IMR-90 (cell line): Measurements from ENCODE around the gene KRTAP12-1. TPM values are rescaled to one million over a fixed set of nuclear protein-coding genes. Genes with fewer than 3 reads are reported as not detected.
A peak's percentile ranks its signal among the peaks of the same experiment; 100 is the strongest.

Experiments used
- ATAC-seq: fragments of 200-7000 bp; cut with Tn5 transposase; 2 replicates; pipeline ENCODE4 v1.9.1; 2020; ENCODE audit warnings: low read depth, mild to moderate bottlenecking, moderate library complexity
- BruUV-seq: library from RNA; stranded (reverse); fragments of 400-500 nt; replicated peaks from 2 replicates; lab custom pipeline; 2021; lab: Mats Ljungman, UMichigan
- CTCF ChIA-PET: fragments of 300-600 bp; formaldehyde crosslinking; extraction: SDS; loops from one replicate; lab custom pipeline; 2021; ENCODE audit warnings: antibody characterized with exemption; lab: Yijun Ruan, JAX
- POLR2A ChIA-PET: fragments of 300-600 bp; sonication (Branson Sonifier 250); formaldehyde crosslinking; loops from one replicate; lab custom pipeline; 2022; ENCODE audit warnings: antibody characterized with exemption; ENCODE audit not compliant: unreplicated experiment; lab: Charles Lee
- DNase-seq: peaks from one replicate; pipeline ENCODE4 v3.0.0; 2013
- H2AFZ ChIP-seq: replicated peaks from 2 replicates; pipeline ENCODE3; 2013; ENCODE audit warnings: low read length, mild to moderate bottlenecking; ENCODE audit not compliant: poor library complexity
- H2AK5ac ChIP-seq: 2 replicates; pipeline ENCODE4 v1.6.1; 2013; ENCODE audit warnings: low read depth, low read length, inconsistent platforms
- H2AK9ac ChIP-seq: replicated peaks from 2 replicates; pipeline ENCODE3; 2013; ENCODE audit warnings: mild to moderate bottlenecking, low read depth, low read length, moderate library complexity; ENCODE audit not compliant: poor library complexity
- H2BK120ac ChIP-seq: 2 replicates; pipeline ENCODE4 v1.6.1; 2013; ENCODE audit warnings: low read depth, low read length, inconsistent platforms
- H2BK15ac ChIP-seq: 3 replicates; pipeline ENCODE4 v1.6.1; 2013; ENCODE audit warnings: low read depth, low read length, inconsistent platforms
- H2BK20ac ChIP-seq: 2 replicates; pipeline ENCODE4 v1.6.1; 2013; ENCODE audit warnings: low read depth, mild to moderate bottlenecking, inconsistent platforms, low read length, moderate library complexity
- H2BK5ac ChIP-seq: 2 replicates; pipeline ENCODE4 v1.6.1; 2013; ENCODE audit warnings: mild to moderate bottlenecking, low read depth, low read length, inconsistent platforms; ENCODE audit not compliant: poor library complexity, severe bottlenecking
- H3K14ac ChIP-seq: replicated peaks from 2 replicates; pipeline ENCODE4 v1.6.1; 2013; ENCODE audit warnings: low read depth, low read length, inconsistent platforms
- H3K18ac ChIP-seq: 2 replicates; pipeline ENCODE4 v1.6.1; 2013; ENCODE audit warnings: low read depth, low read length, control low read depth
- H3K23ac ChIP-seq: 2 replicates; pipeline ENCODE4 v1.6.1; 2013; ENCODE audit warnings: low read depth, low read length, inconsistent platforms
- H3K27ac ChIP-seq: 2 replicates; pipeline ENCODE4 v1.5.1; 2013; ENCODE audit warnings: mild to moderate bottlenecking, control low read depth, low read length; ENCODE audit not compliant: insufficient read depth
- H3K27me3 ChIP-seq: 2 replicates; pipeline ENCODE4 v1.6.1; 2013; ENCODE audit warnings: low read length; ENCODE audit not compliant: control insufficient read depth, insufficient read depth
- H3K36me3 ChIP-seq: 2 replicates; pipeline ENCODE4 v1.6.1; 2013; ENCODE audit warnings: low read length, mixed read lengths; ENCODE audit not compliant: control insufficient read depth, insufficient read depth
- H3K4ac ChIP-seq: 2 replicates; pipeline ENCODE4 v1.6.1; 2013; ENCODE audit warnings: low read depth, low read length, inconsistent platforms
- H3K4me1 ChIP-seq: 2 replicates; pipeline ENCODE4 v1.6.1; 2013; ENCODE audit warnings: low read length, mixed read lengths; ENCODE audit not compliant: control insufficient read depth, insufficient read depth
- H3K4me2 ChIP-seq: 2 replicates; pipeline ENCODE4 v1.6.1; 2013; ENCODE audit warnings: low read depth, mild to moderate bottlenecking, control low read depth, low read length, moderate library complexity
- H3K4me3 ChIP-seq: 2 replicates; pipeline ENCODE4 v1.5.1; 2013; ENCODE audit warnings: low read depth, mild to moderate bottlenecking, control low read depth, low read length, moderate library complexity; ENCODE audit not compliant: insufficient read depth
- H3K56ac ChIP-seq: 2 replicates; pipeline ENCODE4 v1.6.1; 2013; ENCODE audit warnings: low read length, inconsistent platforms; ENCODE audit not compliant: insufficient read depth; ENCODE audit errors: extremely low read depth
- H3K79me1 ChIP-seq, 2 experiments: 2 replicates each; pipeline ENCODE4 v1.6.1; 2013; ENCODE audit warnings: low read length in 2 of 2, inconsistent platforms in 1 of 2, low read depth in 1 of 2
- H3K9ac ChIP-seq: 2 replicates; pipeline ENCODE4 v1.6.1; 2013; ENCODE audit warnings: low read depth, low read length, control low read depth
- H3K9me1 ChIP-seq: 2 replicates; pipeline ENCODE4 v1.6.1; 2013; ENCODE audit warnings: low read length, inconsistent platforms; ENCODE audit not compliant: insufficient read depth
- H3K9me3 ChIP-seq: 2 replicates; pipeline ENCODE4 v1.6.1; 2013; ENCODE audit warnings: low read length; ENCODE audit not compliant: control insufficient read depth, insufficient read depth
- H4K20me1 ChIP-seq: 2 replicates; pipeline ENCODE4 v1.6.1; 2013; ENCODE audit warnings: low read length, inconsistent platforms; ENCODE audit not compliant: insufficient read depth
- H4K5ac ChIP-seq: 2 replicates; pipeline ENCODE4 v1.6.1; 2013; ENCODE audit warnings: mild to moderate bottlenecking, low read depth, low read length, control low read depth
- H4K8ac ChIP-seq, 2 experiments: 2 replicates each; pipeline ENCODE4 v1.6.1; 2013; ENCODE audit warnings: low read depth in 2 of 2, low read length in 2 of 2, control low read depth in 1 of 2, inconsistent platforms in 1 of 2
- H4K91ac ChIP-seq: 2 replicates; pipeline ENCODE4 v1.6.1; 2013; ENCODE audit warnings: low read depth, low read length, inconsistent platforms; ENCODE audit not compliant: insufficient read depth
- BHLHE40 ChIP-seq: fragments of 150-350 bp; IDR thresholded peaks from 2 replicates; pipeline ENCODE4 v1.6.1; 2016; ENCODE audit warnings: mild to moderate bottlenecking, low read depth, low read length
- FOS ChIP-seq: fragments of 150-350 bp; IDR thresholded peaks from 2 replicates; pipeline ENCODE4 v1.6.1; 2016; ENCODE audit warnings: low read depth, low read length
- MAZ ChIP-seq: IDR thresholded peaks from 2 replicates; pipeline ENCODE4 v1.6.1; 2012; ENCODE audit warnings: low read depth, mild to moderate bottlenecking, low read length, improper control_type of control experiment, moderate library complexity, borderline replicate concordance
- NFE2L2 ChIP-seq: fragments of 150-350 bp; IDR thresholded peaks from 2 replicates; pipeline ENCODE4 v1.6.1; 2016; ENCODE audit warnings: low read depth, mild to moderate bottlenecking, low read length
- POLR2A ChIP-seq: IDR thresholded peaks from 2 replicates; pipeline ENCODE4 v1.6.1; 2012; ENCODE audit warnings: mild to moderate bottlenecking, low read depth, low read length
- RCOR1 ChIP-seq: IDR thresholded peaks from 2 replicates; pipeline ENCODE4 v1.6.1; 2012; ENCODE audit warnings: mild to moderate bottlenecking, low read length, improper control_type of control experiment; ENCODE audit not compliant: insufficient replicate concordance
- SMC3 ChIP-seq: fragments of 150-350 bp; IDR thresholded peaks from 2 replicates; pipeline ENCODE4 v1.6.1; 2016; ENCODE audit warnings: low read depth, mild to moderate bottlenecking, antibody characterized with exemption, low read length, moderate library complexity
- whole genome bisulfite sequencing, 2 experiments: methylation state at CpG; one replicate each; pipeline versions ENCODE4 v1.1.5 to v1.1.7; 2013; ENCODE audit warnings: missing lambda C conversion rate in 2 of 2; ENCODE audit not compliant: insufficient read length in 1 of 2; ENCODE audit errors: extremely low coverage in 2 of 2; 5-methylcytosine and 5-hydroxymethylcytosine counted together
- dilution Hi-C: fragments of 300-500 bp; cut with HindIII; formaldehyde crosslinking; loops from one replicate; pipeline ENCODE4 v1.14.3; 2018; ENCODE audit warnings: low sequenced_read_pairs; ENCODE audit not compliant: unreplicated experiment
- in situ Hi-C: fragments of 300-500 bp; cut with MboI; formaldehyde crosslinking; loops from 3 replicates; pipeline ENCODE4 v1.14.3; 2019; ENCODE audit warnings: low sequenced_read_pairs, inconsistent platforms, mixed read lengths
- intact Hi-C: fragments of 100-400 bp; cut with micrococcal nuclease; formaldehyde crosslinking; loops from 2 replicates; pipeline ENCODE4 v1.10.0; 2022
- polyA plus RNA-seq, 3 experiments: library from polyadenylated mRNA; depleted of rRNA; stranded (reverse); fragments of >200 nt; gene quantifications; 2 replicates each; pipeline ENCODE4 v1.2.3, GENCODE V29; 2012; ENCODE audit warnings: low replicate concordance in 1 of 3
- total RNA-seq: library from RNA; depleted of rRNA; stranded (reverse); fragments of >200 nt; gene quantifications from 2 replicates; pipeline ENCODE4 v1.2.3, GENCODE V29; 2012

KRTAP12-1 gene
- total and polyA plus RNA-seq, 2 of the 4 experiments (the other 2 are of a cell fraction): not detected

DNA sequence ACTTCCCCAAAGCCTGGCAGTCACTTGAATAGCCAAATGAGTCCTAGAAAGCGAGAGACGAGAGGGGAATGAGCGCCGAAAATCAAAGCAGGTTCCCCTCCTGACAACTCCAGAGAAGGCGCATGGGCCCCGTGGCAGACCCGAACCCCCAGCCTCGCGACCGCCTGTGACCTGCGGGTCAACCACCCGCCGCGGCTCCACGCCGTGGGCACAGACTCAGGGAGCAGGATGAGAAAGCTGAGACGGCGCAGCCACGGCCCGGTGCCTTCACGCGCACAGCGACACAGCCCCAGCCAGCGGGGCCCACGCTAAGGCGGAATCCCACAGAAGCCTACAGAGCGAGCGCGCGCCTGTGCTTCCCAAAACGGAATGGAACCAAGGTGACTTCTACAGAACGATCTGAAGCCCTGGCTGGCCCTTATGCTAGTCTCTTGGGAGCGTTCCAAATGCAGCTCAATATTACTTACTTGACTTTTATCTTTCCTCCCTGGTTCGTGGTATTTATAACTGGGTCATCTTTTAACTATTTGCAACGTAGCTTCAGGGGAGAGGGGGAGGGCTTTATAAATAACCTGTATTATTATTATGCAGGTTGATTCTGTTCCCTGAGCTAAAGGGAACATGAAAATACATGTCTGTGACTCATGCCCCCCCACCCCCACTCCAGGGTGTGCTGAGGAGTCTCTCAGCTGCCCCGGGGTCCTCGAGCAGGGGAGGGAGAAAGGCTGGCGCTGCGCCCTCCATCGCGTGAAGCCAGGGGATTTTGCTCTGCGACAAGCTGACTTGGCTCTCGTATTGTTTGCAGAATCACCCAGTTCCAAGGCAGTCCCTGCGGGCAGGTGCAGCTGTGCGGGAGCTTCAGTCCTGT is 27.7 kb upstream of the KRTAP12-1 start:
- DNase-seq: peak; percentile 0
- Histone ChIP-seq H2BK20ac (no peak overlapping the region), H2AFZ (no peak overlapping the region), H2AK5ac (no peak overlapping the region), H3K36me3 (no peaks in the 10 kb centered on the region), H4K5ac (no peak overlapping the region), H2BK120ac (no peak overlapping the region), H3K18ac (no peak overlapping the region), H3K9ac (no peak overlapping the region), H2BK5ac (no peak overlapping the region), H3K56ac (no peak overlapping the region), H3K23ac (no peak overlapping the region), H3K4me3 (no peak overlapping the region), H3K79me1 (no peaks in the 10 kb centered on the region), H2BK15ac (no peak overlapping the region), H2AK9ac (no peak overlapping the region), H4K20me1 (no peaks in the 10 kb centered on the region), H4K91ac (no peak overlapping the region), H3K4me1 (peaks cover 1% of the 10 kb centered on the region; the same call in 1 of the 2 replicates), H3K4ac (no peak overlapping the region), H3K9me3 (peaks cover 6% of the 10 kb centered on the region; the same call in 1 of the 2 replicates), H3K27me3 (peaks cover 79% of the 10 kb centered on the region), H3K14ac (no peak overlapping the region), H4K8ac (no peak overlapping the region), H3K27ac (no peak overlapping the region), H3K4me2 (peak overlapping the region; percentile 31; the same call in 1 of the 2 replicates), H3K9me1 (no peaks in the 10 kb centered on the region)
- CTCF ChIA-PET: no interaction called here
- ATAC-seq: peak; percentile 46; the same call in 1 of the 2 replicates
- in situ Hi-C loops: no loop called here
- POLR2A ChIA-PET: no interaction called here
- intact Hi-C loops: loop anchor here (10.0 kb wide), 1 partner anchor 55 kb away; the partner anchor contains the start of genes KRTAP12-3 and KRTAP12-4
- WGBS, 2 experiments: 3% methylated on average over 9 of the region's 45 CpGs; no CpG with 5 or more reads in 1 of the 2 experiments
- no TSS peak for BruUV-seq
- TF ChIP-seq SMC3: no peak
- no peak for TF ChIP-seq NFE2L2
- no peak for TF ChIP-seq RCOR1
- TF ChIP-seq BHLHE40: no peak
- TF ChIP-seq MAZ: no peak
- TF ChIP-seq FOS: no peak
- no peak for TF ChIP-seq POLR2A
- dilution Hi-C loops: no loop called here
